HepG2 (cell line): ENCODE measurements around the gene MROH2A. TPM values are rescaled to one million over a fixed set of nuclear protein-coding genes. Genes with fewer than 3 reads are reported as not detected.

Experiments
- ARNT ChIP-seq: fragments of 450-650 bp; IDR thresholded peaks from 2 replicates; pipeline ENCODE4 v1.6.1; 2017
- EEA1 ChIP-seq: sonication (generic); formaldehyde crosslinking; IDR thresholded peaks from 2 replicates; pipeline ENCODE4 v1.5.1; 2020; ENCODE audit warnings: mild to moderate bottlenecking, missing genetic modification reagents, borderline replicate concordance
- FOXC1 ChIP-seq: sonication (generic); formaldehyde crosslinking; IDR thresholded peaks from 2 replicates; pipeline ENCODE4 v1.8.0; 2022; ENCODE audit warnings: mild to moderate bottlenecking, missing genetic modification reagents, borderline replicate concordance
- GZF1 ChIP-seq: sonication (generic); formaldehyde crosslinking; IDR thresholded peaks from 2 replicates; pipeline ENCODE4 v1.5.1; 2020; ENCODE audit warnings: mild to moderate bottlenecking, missing genetic modification reagents
- NFATC3 ChIP-seq: sonication (generic); formaldehyde crosslinking; IDR thresholded peaks from 2 replicates; pipeline ENCODE4 v1.5.1; 2020; ENCODE audit warnings: mild to moderate bottlenecking, missing genetic modification reagents
- PAXIP1 ChIP-seq: sonication (generic); formaldehyde crosslinking; conservative IDR thresholded peaks from 2 replicates; pipeline ENCODE4 v1.4.0; 2020; ENCODE audit warnings: mild to moderate bottlenecking, missing genetic modification reagents, moderate library complexity
- PHF20 ChIP-seq: sonication (generic); formaldehyde crosslinking; IDR thresholded peaks from 2 replicates; pipeline ENCODE4 v1.5.0; 2020; ENCODE audit warnings: mild to moderate bottlenecking, missing genetic modification reagents
- POGK ChIP-seq: sonication (generic); formaldehyde crosslinking; conservative IDR thresholded peaks from 2 replicates; pipeline ENCODE4 v1.8.0; 2022; ENCODE audit warnings: mild to moderate bottlenecking, moderate library complexity, missing genetic modification reagents
- POLR2AphosphoS5 ChIP-seq: IDR thresholded peaks from 2 replicates; pipeline ENCODE4 v1.6.1; 2012; ENCODE audit warnings: low read depth, low read length
- PRDM10 ChIP-seq: sonication (generic); formaldehyde crosslinking; IDR thresholded peaks from 2 replicates; pipeline ENCODE4 v1.4.0; 2020; ENCODE audit warnings: low read depth, missing genetic modification reagents
- STAT6 ChIP-seq: sonication (generic); formaldehyde crosslinking; IDR thresholded peaks from 2 replicates; pipeline ENCODE4 v1.4.0; 2020; ENCODE audit warnings: missing genetic modification reagents, mild to moderate bottlenecking, borderline replicate concordance
- ZBTB42 ChIP-seq: sonication (generic); formaldehyde crosslinking; IDR thresholded peaks from 2 replicates; pipeline ENCODE4 v1.5.0; 2020; ENCODE audit warnings: mild to moderate bottlenecking, missing genetic modification reagents
- polyA plus RNA-seq, 8 experiments: library from polyadenylated mRNA; depleted of rRNA in 3 of 8; stranded (reverse) in 7 of 8; unstranded in 1 of 8; fragments of >200 nt; fragmentation: Illumina TruSeq in 4 of 8; extraction: Trizol in 4 of 8; gene quantifications; 2 replicates each; pipeline versions ENCODE4 v1.2.1 to v1.2.3, GENCODE V29; 2011 to 2016; ENCODE audit warnings: low read depth in 4 of 8, missing spikeins in 1 of 8, mixed read lengths in 1 of 8; ENCODE audit not compliant: insufficient read depth in 1 of 8
- total RNA-seq, 5 experiments: library from RNA; depleted of rRNA; stranded (reverse); fragments of >200 nt; fragmentation: Illumina TruSeq; extraction: Trizol; gene quantifications; 2 replicates each; pipeline ENCODE4 v1.2.3, GENCODE V29; 2016; ENCODE audit warnings: low read depth in 1 of 5
- TF ChIP-seq, protein P1 (sequence below): sonication (generic); formaldehyde crosslinking; IDR thresholded peaks from 2 replicates; pipeline ENCODE4 v1.5.1; 2020; ENCODE audit warnings: missing genetic modification reagents, mild to moderate bottlenecking, borderline replicate concordance

Gene MROH2A
- total and polyA plus RNA-seq, 2 of the 13 experiments (the other 11 are each of a cell fraction or from before 2014, with no cell fraction given) = 0.03 to 0.04 TPM

- TF ChIP-seq STAT6 (CRISPR knock-in tag) = peak; percentile 55; the same call in 1 of the 2 replicates
- TF ChIP-seq, protein P1, sequence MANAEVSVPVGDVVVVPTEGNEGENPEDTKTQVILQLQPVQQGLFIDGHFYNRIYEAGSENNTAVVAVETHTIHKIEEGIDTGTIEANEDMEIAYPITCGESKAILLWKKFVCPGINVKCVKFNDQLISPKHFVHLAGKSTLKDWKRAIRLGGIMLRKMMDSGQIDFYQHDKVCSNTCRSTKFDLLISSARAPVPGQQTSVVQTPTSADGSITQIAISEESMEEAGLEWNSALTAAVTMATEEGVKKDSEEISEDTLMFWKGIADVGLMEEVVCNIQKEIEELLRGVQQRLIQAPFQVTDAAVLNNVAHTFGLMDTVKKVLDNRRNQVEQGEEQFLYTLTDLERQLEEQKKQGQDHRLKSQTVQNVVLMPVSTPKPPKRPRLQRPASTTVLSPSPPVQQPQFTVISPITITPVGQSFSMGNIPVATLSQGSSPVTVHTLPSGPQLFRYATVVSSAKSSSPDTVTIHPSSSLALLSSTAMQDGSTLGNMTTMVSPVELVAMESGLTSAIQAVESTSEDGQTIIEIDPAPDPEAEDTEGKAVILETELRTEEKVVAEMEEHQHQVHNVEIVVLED = peak; percentile 77
- TF ChIP-seq EEA1 (CRISPR knock-in tag) = 0 out of 2 replicates have a peak, but pooled peaks have one; percentile 33
- 0 out of 2 replicates have a peak, but pooled peaks have one; percentile 15 for TF ChIP-seq PAXIP1 (CRISPR knock-in tag)
- TF ChIP-seq GZF1 = no peak
- no peak for TF ChIP-seq ZBTB42 (CRISPR knock-in tag)
- no peak for TF ChIP-seq PRDM10 (CRISPR knock-in tag)
- TF ChIP-seq ARNT = no peak
- peak; percentile 64; the same call in 1 of the 2 replicates for TF ChIP-seq NFATC3
- TF ChIP-seq PHF20 (CRISPR knock-in tag) = peak; percentile 67
- TF ChIP-seq POGK (CRISPR knock-in tag) = peak; percentile 85
- peak; percentile 91 for TF ChIP-seq POLR2AphosphoS5
- peak; percentile 94 for TF ChIP-seq FOXC1 (CRISPR knock-in tag)
Measured at GRCh38 chr2:233854241-233854981, 76.3 kb downstream of the MROH2A start, which contains the start of gene HJURP (continued).
